GM19468 (cell line): ENCODE data around the gene MARCHF10.

Experiments used
- ATAC-seq: cut with Tn5 transposase; IDR thresholded peaks from one replicate; pipeline ENCODE4 v1.9.1; 2021; ENCODE audit warnings: mild to moderate bottlenecking, moderate library complexity, moderate number of reproducible peaks; ENCODE audit not compliant: unreplicated experiment; ENCODE audit errors: extremely low read depth

Gene MARCHF10

DNA sequence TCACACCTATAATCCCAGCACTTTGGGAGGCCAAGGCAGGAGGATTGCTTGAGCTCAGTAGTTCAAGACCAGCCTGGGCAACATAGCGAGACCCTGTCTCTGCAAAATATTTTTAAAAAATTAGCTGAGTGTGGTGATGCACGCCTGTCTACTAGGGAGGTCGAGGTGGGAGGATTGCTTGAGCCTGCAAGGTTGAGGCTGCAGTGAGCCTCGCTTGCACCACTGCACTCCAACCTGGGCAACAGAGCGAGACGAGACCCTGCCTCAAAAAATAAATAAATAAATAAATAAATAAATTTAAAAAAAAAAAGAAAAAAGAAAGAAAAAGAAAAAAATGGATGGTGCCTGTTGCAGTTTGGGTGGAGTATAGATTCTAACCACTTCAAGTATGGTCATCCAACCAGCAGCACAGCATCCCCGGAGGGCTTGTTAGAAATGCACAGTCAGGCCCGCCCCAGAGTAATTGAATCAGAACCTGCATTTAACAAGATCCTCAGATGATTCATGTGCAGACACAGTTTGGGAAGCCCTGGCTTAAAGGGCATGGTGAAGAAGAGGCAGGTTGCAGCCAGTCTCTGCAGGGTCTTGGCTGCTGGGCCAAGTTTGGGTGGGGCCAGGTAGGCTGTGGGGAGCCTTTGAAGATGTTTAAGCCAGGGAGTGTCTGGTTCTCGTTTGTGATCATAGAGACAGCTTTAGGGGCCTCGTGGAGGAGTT is 139.9 kb downstream of the MARCHF10 start:
- no peak for ATAC-seq

DNA sequence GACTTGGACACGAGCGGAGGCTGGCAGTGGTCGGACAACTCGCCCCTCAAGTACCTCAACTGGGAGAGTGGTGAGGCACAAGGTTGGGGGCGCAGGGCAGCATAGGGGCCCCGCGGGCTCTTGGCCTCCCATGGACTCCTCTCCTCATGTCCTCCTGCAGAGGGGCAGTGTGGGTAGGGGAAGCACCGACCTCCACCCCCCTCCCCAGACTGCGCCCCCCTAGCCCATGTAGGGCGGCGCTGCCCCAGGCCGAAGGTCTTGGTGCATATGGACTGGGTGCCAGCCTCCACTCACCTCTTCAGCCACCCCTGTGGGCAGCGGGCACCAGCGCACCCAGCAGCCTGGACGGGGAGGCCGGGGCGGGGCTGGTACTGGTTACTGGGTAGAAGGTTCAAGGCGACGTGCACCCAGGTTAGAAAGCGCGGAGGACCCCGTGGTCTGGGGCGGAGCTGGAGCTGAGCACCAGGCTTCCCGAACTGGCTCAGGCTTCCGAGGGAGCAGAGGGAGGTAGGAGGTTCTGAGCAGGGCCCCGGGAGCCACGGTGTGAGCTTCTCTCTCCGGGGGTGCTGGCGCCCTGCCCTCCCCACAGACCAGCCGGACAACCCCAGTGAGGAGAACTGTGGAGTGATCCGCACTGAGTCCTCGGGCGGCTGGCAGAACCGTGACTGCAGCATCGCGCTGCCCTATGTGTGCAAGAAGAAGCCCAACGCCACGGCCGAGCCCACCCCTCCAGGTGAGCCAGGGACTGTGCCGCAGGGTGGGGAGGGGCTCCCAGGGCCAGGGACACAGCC is 141.1 kb downstream of the MARCHF10 start:
- ATAC-seq, result no peak

DNA sequence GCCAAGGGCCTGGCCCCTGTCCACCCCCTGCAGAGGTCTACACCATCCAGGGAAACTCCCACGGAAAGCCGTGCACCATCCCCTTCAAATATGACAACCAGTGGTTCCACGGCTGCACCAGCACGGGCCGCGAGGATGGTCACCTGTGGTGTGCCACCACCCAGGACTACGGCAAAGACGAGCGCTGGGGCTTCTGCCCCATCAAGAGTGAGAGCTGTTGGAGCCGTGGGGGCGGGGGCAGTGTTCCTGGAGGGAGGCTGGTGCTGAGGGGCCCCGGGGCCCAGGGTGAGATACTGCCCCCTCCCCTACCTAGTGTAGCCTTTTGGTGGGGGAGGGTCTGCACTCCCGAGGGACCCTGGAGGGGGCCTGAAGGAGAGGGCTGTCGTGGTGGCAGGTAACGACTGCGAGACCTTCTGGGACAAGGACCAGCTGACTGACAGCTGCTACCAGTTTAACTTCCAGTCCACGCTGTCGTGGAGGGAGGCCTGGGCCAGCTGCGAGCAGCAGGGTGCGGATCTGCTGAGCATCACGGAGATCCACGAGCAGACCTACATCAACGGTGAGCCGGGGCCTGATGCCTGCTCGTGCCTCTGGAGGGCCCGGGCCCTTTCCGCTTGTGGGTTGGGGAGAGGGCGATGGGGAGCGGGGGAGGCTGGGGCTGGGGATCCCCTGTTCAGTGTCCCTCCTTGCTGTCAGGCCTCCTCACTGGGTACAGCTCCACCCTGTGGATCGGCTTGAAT is 141.9 kb downstream of the MARCHF10 start:
- no peak for ATAC-seq

DNA sequence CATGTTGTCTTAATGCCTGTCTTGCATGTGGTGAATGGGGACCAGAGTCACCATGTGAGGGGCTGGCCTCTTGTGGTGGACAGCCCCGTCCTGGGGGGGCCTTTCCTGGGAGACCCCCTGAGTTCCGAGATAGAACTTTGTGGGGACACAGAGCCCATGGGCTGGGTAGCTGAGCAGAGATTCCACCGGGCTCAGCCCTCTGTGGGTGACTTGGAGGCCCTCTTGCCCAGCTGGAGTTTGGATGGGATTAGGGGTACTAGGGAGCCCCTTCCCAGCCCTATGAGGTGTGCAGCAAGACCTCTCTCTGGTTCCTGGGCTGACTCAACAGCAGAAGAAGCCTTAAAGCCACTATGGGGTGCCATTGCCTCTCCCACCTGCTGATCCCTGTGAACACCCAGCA is 142.5 kb downstream of the MARCHF10 start:
- ATAC-seq, result no peak

DNA sequence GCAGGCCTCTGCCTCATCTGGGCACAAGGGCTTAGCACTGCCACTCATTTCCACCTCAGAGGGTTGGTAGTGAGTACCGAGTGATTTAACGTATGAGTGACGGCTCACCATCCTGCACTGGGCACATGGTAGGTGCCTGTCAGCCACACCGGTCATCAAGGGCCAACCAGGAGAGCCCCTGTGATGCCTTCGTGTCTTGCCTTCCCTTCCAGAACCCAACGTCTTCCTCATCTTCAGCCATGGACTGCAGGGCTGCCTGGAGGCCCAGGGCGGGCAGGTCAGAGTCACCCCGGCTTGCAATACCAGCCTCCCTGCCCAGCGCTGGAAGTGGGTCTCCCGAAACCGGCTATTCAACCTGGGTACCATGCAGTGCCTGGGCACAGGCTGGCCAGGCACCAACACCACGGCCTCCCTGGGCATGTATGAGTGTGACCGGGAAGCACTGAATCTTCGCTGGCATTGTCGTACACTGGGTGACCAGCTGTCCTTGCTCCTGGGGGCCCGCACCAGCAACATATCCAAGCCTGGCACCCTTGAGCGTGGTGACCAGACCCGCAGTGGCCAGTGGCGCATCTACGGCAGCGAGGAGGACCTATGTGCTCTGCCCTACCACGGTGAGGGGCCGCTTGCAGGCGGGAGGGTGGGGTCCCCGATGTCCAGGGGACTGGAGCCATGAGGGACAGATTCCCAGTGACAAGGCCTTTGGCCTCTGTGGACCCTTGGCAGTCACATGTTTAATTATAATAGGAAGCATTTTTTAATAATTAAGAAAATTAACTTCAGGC is 143.6 kb downstream of the MARCHF10 start:
- no peak for ATAC-seq

DNA sequence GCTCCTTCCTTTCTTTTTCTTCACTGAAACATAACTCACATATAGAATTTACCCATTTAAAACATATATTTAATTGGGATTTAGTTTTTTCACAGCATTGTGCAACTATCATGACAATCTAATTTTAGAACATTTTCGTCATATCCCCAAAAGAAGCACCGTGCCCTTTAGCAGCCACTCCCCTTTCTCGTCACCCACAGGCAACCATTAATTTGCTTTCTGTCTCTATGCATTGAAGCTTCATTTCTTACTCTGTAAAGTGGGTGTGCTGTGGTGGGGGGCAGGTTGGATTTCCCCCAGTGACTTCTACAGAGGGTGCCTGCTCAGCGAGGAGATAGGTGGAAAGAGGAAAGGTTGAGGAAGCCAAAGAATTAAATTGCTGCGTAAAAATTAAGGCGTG is 144.8 kb downstream of the MARCHF10 start:
- no peak for ATAC-seq

DNA sequence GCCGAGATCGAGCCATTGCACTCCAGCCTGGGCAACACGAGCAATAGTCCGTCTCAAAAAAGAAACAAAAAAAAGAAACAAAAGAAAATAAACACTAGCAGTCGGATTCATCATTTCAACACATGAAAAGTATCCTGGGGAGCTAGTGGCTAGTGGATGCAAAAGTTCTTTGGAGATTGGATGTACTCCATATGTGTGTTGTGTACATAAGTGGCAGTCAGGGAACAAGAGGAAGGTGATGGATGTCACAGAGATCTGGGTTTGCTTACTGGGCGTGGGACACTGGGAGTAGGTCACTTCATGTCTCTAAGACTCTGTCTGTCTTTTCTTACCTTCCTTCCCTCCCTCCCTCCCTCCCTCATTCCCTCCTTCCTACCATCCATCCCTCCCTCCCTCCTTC is 145.3 kb downstream of the MARCHF10 start:
- no peak for ATAC-seq

DNA sequence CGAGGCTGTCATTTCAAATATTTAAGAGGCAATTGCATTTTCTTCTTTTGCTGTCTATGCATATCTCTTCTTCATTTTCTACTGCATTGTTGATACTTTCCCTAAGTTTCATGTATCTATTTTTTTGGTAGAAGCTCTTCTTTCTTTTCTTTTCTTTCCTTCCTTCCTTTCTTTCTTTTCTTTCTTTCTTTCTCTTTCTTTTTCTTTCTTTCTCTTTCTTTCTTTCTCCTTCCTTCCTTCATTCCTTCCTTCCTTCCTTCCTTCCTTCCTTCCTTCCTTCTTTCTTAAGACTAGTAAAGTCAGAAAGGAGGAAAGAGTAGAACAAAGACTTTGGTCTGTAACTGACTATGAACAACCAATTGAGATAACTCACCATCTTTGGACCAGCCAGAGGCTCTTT is 146.8 kb downstream of the MARCHF10 start:
- no peak for ATAC-seq

DNA sequence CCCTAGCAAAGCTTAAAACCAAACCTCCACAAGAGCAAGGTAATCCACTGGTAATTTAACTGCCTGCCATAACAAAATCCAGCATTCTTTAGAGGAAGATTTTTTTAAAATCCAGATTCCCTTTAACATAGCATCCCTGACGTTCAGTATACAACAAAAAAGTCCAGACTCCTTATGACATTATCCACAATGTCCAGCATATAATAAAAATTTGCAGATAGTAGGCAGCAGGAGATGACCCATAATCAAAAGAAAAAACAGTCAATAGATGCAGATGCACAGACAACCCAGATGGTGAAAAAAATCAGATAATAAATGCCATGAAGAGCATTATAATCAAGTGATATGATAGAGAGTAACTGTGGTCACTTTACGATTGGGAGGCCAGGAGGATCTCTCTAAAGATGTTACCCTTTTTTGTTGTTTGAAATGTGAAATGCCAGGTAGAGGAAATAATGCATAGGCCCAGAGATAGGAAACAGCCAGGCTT is 147.4 kb downstream of the MARCHF10 start:
- no peak for ATAC-seq

DNA sequence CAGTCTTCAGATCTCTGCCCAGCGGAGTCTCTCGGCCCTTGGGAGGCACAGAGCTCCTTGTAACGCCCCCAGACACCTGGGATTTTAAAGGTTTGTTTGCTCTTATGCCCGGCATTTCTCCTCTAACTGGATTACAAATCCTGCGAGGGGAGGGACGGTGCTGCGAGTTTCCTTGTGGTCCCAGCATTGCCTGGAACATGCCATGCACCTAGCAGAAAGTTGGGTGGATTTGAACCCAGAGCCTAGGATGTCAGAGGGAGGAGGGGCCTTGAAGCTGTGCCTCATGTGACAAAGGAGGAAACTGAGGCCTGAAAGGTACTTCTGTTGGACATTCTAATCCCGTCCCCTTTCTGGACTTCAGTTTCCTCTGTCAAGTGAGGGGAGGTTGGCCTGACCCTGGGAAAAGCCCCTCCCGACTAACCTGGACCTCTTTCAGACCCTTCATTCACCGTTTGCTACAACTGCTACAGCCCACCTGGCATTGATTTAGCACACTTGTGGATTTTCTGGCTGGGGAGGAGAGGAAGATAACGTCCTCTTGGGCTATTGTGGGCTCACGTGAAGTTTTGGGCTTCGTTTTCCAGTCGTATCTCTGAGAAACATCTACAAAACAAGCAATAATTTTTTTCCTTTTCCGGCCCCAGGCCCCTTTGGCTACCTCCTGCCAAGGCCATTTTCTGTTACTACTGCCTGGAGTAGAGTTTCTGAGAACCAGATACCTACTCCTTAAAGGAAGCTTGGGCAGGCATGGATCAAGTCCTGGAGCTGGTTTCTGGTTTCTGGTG is 149.8 kb downstream of the MARCHF10 start:
- no peak for ATAC-seq

DNA sequence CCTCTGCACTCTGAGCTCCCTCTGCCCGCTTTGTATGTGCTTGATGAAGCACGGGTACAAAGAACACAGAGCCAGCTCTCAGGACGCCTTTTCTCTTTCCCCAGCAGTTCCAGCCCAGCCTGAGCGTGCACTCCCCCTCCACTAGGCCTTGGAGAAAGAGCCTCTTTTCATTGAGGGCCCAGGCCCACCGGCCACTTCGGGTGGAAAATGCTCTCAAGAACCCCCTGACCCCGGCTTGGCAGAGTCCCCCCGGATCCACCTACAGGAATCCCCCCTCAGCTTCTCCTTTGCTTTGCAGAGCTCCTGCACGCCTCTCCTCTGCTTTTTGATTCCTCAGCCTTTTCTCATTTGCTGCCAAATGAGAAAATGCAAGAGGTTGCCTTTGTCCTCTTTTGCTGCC is 150.4 kb downstream of the MARCHF10 start:
- no peak for ATAC-seq

DNA sequence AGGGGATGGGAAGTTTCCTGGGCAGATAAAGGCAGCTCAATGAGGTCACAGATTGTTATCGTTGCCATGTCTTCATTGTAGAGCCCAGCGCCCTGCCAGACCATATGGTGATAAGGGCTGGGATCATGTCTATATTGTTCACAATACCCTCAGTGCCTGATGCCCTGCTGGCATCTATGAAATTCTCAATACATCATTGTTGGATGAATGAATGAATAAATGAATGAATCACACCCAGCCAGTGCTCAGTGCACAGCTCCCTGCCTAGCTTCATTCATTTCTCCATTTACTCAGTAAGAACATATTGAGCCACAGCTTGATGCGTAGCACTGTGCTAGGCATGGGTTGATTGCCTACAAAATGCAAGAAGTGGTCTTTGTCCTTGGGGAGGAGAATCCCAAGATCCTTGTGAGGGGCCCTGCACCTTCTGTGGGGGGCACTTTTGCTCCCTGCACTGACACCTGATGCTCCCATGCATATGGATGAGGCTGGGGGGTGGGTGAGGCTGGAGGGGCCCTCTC is 150.9 kb downstream of the MARCHF10 start:
- no peak for ATAC-seq

DNA sequence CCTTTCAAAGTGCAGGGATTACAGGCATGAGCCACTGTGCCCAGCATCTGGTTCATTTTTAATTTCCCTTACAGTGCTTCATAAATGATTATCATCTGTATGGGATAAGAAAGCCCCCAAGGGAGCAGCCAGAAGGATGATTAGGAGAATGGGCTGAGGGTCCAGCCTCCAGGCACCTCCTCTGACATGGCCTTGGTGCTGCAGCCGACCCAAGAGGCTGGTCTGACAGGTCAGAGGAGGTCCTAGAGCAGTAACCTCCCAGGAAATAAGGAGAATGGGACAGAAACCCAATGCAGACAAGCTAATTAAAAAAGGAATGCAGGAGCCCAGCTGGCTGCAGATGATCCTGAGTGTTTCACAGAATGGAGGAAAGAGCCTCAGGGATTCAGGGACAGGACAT is 151.7 kb downstream of the MARCHF10 start:
- no peak for ATAC-seq

DNA sequence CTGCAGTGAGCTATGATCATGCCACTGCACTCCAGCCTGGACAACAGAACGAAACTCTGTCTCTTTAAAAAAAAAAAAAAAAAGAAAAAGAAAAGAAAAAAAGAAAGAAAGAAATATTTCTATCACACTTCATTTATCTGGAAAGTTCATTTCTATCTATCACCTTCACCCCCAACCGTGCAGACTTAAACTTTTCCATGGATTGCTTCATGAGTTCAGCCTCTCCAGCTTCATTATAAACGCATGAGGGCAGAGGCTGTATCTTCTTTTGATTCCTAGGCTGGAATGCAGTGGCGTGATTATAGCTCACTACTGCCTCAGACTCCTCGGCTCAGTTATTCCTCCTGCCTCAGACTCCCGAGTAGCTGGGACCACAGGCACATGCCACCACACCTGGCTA is 152.5 kb downstream of the MARCHF10 start:
- no peak for ATAC-seq

DNA sequence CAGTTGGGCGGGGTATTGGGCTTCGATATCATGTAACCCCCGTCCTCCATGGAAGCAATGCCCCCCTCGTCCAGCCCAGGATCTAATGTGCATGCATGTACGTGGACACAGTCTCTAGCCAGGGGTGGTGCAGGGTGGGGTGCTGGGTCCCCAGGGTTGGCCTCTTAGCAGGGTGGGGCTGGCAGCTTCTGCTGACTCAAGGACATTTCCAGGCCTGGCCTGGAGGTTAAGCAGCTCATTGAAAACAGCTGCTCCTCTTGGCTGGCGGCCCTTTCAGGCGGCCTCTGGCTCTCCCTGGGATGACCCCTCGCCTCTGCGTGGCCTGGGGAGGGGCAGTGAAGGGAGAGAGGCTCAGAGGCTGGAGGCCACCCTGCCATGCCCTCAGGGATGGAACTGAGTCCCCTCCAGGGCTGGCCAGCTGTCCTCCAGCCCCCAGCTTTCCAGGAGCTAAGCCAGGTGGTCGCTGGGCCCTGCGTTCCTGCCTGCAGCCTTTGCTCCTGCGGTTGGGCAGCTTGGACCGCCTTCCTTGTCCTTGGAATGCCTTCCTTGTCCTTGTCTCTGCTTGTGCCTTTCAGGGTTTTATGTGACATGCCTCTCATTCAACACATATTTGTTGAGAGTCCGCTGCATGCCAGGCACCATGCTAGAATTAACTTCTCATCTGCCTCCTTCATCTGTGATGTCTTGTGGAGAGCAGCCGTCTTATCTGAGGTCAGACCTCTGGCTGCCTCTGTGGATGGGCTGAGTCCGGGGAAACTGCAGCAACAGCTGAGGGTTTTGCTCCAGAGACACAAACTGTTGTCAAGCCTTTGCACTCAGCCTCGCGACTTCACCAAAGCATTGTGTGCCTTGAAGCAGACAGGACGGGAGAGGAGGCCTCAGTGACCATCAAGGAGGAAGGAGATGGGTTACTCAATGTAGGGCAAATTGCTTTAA is 154.0 kb downstream of the MARCHF10 start:
- ATAC-seq, result no peak

DNA sequence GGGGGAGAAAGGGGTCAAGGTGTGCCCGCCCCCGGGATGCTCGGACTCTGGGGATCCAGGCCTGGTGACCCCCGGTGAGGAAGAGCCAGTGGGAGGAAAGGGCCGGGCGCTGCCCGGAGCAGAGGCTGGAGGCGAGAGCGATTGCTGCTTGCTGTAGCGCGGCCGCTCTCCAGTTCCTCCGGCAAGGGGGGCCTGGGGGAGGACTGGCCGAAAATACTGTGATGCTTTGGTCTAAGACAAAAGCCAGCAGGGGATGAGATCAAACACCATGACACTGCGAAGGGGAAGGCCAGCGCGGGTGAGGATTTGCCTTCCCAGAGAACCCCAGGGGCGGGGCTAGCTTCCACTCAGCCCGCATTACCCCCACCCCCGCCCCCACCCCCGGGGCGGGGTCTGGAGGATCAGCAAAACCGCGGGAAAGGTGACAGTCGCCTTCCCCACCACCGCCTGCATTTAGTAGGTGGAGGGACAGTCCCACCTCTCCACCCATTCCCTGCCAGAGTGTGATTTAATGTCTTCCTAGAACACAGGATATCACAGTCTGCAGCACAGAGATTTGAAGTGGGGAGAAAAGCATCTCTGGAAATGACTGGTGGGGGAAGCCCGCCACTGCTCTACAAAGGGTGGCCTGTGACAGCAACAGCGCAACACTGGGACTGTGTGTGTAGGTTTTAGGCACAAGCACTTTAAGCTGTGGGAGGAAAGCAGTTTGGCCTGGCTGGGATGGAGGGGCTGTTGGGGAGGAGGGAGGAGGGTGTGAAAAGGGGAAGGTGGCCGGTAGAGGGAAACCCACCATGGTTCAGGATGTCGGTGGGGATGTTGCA is 154.9 kb downstream of the MARCHF10 start:
- no peak for ATAC-seq

DNA sequence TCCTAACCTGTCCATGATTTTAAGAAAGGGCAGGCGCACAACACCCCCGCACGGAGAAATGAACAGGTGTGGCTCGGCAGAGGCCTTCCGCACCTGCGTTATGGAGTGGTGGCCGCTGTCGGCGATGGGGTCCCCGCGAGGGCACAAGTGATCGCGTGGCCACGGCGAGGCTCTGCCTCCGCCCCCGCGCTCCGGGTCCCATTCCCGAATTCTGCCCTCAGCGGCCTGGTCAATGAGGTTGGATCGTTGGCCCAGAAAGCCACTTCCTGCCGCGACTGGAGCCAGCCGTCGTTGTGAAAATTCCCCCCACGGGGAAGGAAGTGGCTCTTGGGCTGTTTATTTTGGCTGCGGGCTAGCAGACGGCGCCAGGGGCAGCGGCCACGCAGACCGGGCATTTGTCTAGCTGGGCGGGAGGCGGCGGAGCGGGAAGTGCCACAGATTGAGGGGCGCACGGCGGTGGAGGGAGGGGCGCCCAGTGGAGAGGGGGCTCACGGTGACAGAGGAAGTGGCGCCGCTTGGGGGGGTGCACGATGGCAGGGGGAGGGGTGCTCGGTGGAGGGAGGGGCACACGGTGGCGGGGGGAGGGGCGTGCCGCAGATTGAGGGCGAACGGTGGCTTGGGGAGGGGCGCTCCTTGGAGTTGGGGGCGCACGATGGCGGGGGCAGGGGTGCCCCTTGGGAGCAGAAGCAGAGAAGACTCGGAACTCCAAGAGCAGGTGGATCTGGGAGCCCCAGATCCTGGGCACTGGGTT is 155.7 kb downstream of the MARCHF10 start:
- ATAC-seq, result no peak
